ENCODE measurements around the gene MYH6. TPM values are rescaled to one million over a fixed set of nuclear protein-coding genes. Genes with fewer than 3 reads are reported as not detected.

The MYH6 gene
- total and polyA plus RNA-seq, 2 of the 13 experiments (the other 11 are each of a cell fraction or from before 2014, with no cell fraction given), result 0.01 TPM; not detected in 1

- BruUV-seq (replicated peaks), result no TSS peak
- no peaks in the 10 kb centered on the region for H3K9me3 ChIP-seq (ENCODE audit: low read length)
- TF ChIP-seq SIN3A (IDR thresholded peaks at IDR 0.05; ENCODE audit: borderline replicate concordance, low read depth, low read length) (0 out of 2 replicates have a peak, but pooled peaks have one; percentile 11), SYNCRIP (IDR thresholded peaks at IDR 0.05; ENCODE audit: insufficient read depth, low read depth, low read length) (no peak), CTCF (CRISPR knock-in tag; IDR thresholded peaks at IDR 0.05) (peak; percentile 39)
- H3K27me3 ChIP-seq (ENCODE audit: control insufficient read depth in 1 of 2, insufficient read depth in 2 of 2, low read length in 2 of 2), result peaks cover 2 to 31% of the 10 kb centered on the region in 2 experiments; a peak in 3 of 5 replicates
- no peak overlapping the region for H2AFZ ChIP-seq (ENCODE audit: low read length)
- no peak overlapping the region for H3K9ac ChIP-seq (ENCODE audit: insufficient read depth, low read depth, low read length)
- ChIA-PET CTCF (ENCODE audit: low intra/inter-chr PET ratio, low total read pairs) (no interaction called here), POLR2A (no interaction called here)
- no peak overlapping the region for H3K4me3 ChIP-seq (replicated peaks in 1 of 3; ENCODE audit: insufficient read depth in 1 of 3, low read depth in 2 of 3, low read length in 3 of 3)
- no peak overlapping the region for H3K27ac ChIP-seq (ENCODE audit: extremely low read length, insufficient read depth, low read length)
- intact Hi-C loops (cut with micrococcal nuclease; ENCODE audit: unreplicated experiment) (no loop called here), in situ Hi-C loops (cut with HindIII; ENCODE audit: extremely low pct_ligation_motif_present, low pct_unique_long_range_greater_than_20kb) (no loop called here)
- WGBS (ENCODE audit: low lambda C conversion rate), result 33% methylated on average over 4 of the region's 4 CpGs
- no peaks in the 10 kb centered on the region for H4K20me1 ChIP-seq (ENCODE audit: insufficient read depth, low read length)
- no peak for ATAC-seq
- H3K4me2 ChIP-seq (ENCODE audit: low read depth, low read length), result no peak overlapping the region
- H3K4me1 ChIP-seq (ENCODE audit: insufficient read depth, low read length), result peaks cover 12% of the 10 kb centered on the region
- H3K36me3 ChIP-seq (replicated peaks in 1 of 2; ENCODE audit: control insufficient read depth in 1 of 2, insufficient read depth in 2 of 2, low read length in 2 of 2), result no peaks in the 10 kb centered on the region
- no peaks in the 10 kb centered on the region for H3K79me2 ChIP-seq (ENCODE audit: insufficient read depth, low read length)
- FAIRE-seq, result no peak
- no peak for DNase-seq (ENCODE audit: low spot score)
Observed at GRCh38 chr14:23446291-23446851, 38.3 kb upstream of the MYH6 start.

GRCh38 chr14:23445773-23446172 lies 37.7 kb upstream of the MYH6 start:
- intact Hi-C loops (cut with micrococcal nuclease; ENCODE audit: unreplicated experiment) (no loop called here), in situ Hi-C loops (cut with HindIII; ENCODE audit: extremely low pct_ligation_motif_present, low pct_unique_long_range_greater_than_20kb) (no loop called here)
- no TSS peak for BruUV-seq (replicated peaks)
- POLR2A ChIA-PET, result no interaction called here
- Histone ChIP-seq H4K20me1 (ENCODE audit: insufficient read depth, low read length) (no peaks in the 10 kb centered on the region), H3K36me3 (replicated peaks in 1 of 2; ENCODE audit: control insufficient read depth in 1 of 2, insufficient read depth in 2 of 2, low read length in 2 of 2) (no peaks in the 10 kb centered on the region), H3K27me3 (ENCODE audit: control insufficient read depth in 1 of 2, insufficient read depth in 2 of 2, low read length in 2 of 2) (peaks cover 7 to 37% of the 10 kb centered on the region in 2 experiments; a peak in 4 of 5 replicates), H3K9ac (ENCODE audit: insufficient read depth, low read depth, low read length) (no peak overlapping the region), H3K27ac (ENCODE audit: extremely low read length, insufficient read depth, low read length) (no peak overlapping the region), H3K4me1 (ENCODE audit: insufficient read depth, low read length) (peaks cover 12% of the 10 kb centered on the region), H3K4me2 (ENCODE audit: low read depth, low read length) (no peak overlapping the region), H3K79me2 (ENCODE audit: insufficient read depth, low read length) (no peaks in the 10 kb centered on the region), H2AFZ (ENCODE audit: low read length) (no peak overlapping the region), H3K4me3 (replicated peaks in 1 of 3; ENCODE audit: insufficient read depth in 1 of 3, low read depth in 2 of 3, low read length in 3 of 3) (no peak overlapping the region), H3K9me3 (ENCODE audit: low read length) (no peaks in the 10 kb centered on the region)
- no peak for DNase-seq (ENCODE audit: low spot score)
- WGBS (ENCODE audit: low lambda C conversion rate), result 0% methylated on average over 4 of the region's 4 CpGs
- TF ChIP-seq RORA (CRISPR knock-in tag; IDR thresholded peaks at IDR 0.05), result no peak
- TF ChIP-seq ZFP36L2 (CRISPR knock-in tag; IDR thresholded peaks at IDR 0.05), result no peak
- TF ChIP-seq SIN3A (IDR thresholded peaks at IDR 0.05; ENCODE audit: borderline replicate concordance, low read depth, low read length), result 0 out of 2 replicates have a peak, but pooled peaks have one; percentile 11
- FAIRE-seq, result no peak
- no peak for ATAC-seq
- CTCF ChIA-PET (ENCODE audit: low intra/inter-chr PET ratio, low total read pairs), result no interaction called here
